HG02642 (cell line): ENCODE data around the gene TP53I13.

Source experiments
- ATAC-seq: cut with Tn5 transposase; IDR thresholded peaks from one replicate; pipeline ENCODE4 v1.9.1; 2021; ENCODE audit warnings: mild to moderate bottlenecking; ENCODE audit not compliant: unreplicated experiment, poor library complexity

Gene TP53I13

DNA sequence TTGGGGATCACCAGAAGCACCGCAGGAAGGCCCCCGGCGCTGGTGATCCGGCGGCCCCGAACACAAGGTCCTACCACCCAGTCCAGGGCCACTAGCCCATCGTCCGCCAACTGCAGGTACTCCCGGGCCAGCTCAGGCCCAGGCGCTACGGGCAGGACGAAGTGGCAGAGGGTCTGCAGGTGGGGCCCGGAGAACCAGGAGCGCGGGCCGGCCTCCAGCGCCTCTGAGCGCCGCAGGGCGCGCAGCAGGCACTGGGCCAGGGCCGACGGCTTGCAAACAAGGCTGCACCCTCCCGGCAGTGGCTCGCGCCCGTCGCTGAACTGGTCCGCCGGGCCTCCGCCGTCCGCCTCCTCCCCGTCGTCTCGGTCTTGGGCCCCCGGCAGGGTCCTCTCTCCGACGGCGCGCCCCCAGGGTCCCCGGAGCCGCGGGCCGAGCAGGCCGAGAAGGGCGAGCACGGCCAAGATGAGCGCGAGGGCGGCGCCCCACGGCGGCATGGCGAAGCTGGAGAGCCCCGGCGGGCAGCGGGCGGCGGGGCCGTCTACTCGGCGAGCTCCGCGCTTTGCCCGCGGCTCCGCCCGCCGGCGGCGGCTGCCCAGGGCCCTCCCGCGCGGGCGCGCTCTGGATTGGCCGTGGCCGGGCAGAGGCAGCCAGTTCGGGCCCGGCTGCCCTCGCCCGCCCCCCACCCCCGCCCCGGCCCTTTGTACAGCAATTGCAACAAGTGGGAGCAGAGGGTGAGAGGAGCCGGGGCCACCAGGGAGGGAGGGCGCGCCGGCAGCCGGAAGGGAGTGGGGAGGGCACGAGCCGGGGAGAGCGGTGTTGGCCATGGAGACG, 1.8 kb upstream of the TP53I13 start, which contains the start of gene ABHD15:
ABHD15 (minus strand) TSS at position 565 of the 831 bp plus-strand sequence; CDS start at position 494, 71 bp downstream.
- ATAC-seq = peak; percentile 27

DNA sequence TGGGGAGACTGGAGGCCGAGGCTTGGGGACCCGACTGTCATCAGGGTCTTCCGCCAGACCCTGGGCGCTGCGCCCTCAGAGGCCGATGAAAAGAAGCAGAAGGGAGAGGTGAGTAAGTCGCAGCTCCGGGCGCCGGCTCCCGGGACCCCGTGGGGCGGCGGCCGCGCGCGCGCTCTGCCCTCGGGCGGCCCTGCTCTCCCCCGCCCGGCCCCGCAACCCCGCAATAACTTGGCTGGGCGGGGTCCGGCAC, 1.3 kb upstream of the TP53I13 start:
- ATAC-seq = peak; percentile 8

DNA sequence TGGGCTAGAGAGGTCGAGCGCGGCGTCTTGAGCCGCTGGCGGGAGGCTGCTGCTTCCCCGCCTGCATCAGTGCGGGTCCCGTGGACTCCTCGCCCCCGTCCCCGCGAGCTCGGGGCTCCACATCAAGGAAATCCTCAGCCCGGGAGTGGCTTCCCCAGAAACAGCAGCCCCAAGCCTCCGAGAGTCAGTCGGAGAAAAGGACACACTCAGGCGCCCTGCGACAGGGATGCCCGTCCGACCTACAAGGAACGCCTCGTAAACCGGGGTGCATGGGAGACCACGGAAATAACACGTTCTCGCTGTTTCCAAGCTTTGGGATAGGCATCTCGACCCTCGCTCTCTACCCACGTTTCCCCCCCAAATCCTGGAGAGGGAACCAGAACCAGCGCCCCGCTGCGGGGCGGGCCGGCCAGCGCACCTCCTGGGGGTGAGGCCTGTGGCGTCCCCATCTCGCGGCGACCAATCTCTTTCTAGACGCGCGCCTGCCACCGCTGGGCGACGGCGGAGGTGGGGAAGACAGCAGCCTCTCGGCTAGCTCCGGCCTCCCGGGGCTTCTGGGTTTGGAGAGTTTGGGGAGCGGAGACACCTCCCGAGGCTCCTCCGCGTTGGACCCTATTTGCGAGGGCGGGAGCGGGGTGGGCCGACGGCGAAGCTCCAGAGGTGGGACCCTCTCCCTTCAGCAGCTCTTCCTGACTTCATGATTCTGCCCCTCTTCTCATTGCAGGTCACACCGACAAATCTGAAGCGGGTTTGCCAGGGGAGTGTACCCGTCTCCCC, 759 bp upstream of the TP53I13 start:
- peak; percentile 47 for ATAC-seq

DNA sequence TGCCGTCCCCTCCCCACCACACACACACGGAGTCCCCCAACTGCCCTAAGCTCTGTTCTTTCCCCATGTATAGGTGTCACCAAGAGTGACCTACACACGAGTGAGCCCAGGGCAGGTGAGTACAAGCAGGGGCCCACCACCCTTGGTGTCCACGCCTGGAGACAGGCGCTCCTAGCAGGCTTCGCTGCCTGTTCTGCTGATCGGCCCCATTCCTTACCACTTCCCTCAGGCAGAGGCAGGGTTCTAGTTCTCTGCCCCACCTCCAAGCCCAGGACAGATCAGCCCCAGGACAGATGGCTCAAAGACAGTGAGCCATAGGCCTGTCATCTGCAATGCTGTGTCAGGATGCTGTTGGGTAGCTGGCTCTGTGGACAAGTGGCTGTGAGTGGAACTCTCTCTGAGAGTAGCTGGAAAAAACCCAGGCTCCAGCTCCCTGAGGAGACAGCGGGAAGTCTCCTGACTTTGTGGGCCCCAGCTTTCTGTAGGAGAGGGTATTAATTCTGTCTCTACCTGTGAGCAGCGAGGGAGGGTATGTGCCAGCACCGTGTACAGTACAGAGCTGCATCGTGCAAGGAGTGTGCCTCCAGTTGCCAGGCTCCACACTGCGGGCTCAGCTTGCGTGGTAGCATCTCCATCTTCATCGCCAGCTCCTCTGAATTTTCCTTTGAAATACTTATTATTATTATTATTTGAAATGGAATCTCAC, 897 bp downstream of the TP53I13 start:
- ATAC-seq = no peak

DNA sequence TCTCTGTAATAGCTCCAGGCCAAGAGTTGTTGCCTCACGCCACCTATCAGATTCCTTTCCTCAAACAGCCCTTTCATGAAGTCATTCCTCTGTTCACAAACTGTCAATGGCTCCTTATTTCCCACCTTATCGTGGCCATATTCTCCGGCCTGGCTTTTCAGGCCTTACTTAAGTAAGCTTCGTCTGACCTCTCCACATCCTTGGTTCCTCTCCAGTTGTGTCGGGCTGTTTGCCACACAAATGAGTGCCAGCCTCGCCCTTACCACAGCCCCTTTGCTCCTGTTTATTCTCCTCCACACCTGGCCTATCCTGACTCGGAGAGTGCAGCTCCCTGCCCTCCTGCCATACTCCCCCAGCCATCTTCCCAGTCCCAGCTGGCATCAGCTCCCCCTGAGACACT, 2.0 kb downstream of the TP53I13 start:
- ATAC-seq = no peak

DNA sequence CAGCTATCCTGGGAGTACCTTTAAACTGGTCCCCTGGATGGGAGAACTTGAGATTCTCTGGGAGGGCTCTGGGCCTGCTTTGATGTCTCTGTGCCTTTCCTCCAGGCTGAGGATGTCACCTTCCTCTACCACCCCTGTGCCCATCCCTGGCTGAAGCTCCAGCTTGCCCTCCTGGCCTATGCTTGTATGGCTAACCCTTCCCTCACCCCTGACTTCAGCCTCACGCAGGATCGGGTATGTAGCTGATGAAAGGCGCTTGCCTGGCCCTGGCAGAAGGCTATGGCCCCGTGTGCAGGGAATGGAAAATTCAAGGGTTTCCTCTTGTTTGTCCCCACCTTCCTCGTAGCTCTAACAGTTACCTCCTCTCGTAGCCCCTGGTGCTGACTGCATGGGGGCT, 3.0 kb downstream of the TP53I13 start:
- ATAC-seq = no peak

DNA sequence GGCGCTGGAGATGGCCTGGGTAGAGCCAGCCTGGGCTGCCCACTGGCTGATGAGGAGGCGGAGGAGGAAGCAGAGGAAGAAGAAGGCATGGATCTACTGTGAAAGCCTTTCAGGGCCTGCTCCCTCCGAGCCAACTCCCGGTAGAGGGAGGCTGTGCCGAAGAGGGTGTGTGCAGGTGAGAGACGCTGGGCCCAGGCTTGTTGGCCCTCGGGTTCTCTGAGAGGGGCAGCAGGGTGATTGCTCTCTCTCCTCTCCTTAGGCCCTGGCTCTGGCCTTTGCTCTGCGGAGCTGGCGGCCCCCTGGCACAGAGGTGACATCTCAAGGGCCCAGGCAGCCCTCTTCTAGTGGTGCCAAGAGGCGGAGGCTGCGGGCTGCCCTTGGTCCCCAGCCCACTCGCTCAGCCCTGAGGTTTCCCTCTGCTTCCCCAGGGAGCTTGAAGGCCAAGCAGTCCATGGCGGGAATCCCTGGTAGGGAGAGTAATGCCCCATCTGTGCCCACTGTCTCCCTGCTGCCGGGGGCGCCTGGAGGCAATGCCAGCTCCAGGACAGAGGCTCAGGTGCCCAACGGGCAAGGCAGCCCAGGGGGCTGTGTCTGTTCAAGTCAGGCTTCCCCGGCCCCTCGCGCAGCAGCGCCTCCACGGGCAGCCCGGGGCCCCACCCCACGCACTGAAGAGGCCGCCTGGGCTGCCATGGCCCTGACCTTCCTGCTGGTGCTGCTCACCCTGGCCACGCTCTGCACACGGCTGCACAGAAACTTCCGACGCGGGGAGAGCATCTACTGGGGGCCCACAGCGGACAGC, 3.6 kb downstream of the TP53I13 start:
- no peak for ATAC-seq

DNA sequence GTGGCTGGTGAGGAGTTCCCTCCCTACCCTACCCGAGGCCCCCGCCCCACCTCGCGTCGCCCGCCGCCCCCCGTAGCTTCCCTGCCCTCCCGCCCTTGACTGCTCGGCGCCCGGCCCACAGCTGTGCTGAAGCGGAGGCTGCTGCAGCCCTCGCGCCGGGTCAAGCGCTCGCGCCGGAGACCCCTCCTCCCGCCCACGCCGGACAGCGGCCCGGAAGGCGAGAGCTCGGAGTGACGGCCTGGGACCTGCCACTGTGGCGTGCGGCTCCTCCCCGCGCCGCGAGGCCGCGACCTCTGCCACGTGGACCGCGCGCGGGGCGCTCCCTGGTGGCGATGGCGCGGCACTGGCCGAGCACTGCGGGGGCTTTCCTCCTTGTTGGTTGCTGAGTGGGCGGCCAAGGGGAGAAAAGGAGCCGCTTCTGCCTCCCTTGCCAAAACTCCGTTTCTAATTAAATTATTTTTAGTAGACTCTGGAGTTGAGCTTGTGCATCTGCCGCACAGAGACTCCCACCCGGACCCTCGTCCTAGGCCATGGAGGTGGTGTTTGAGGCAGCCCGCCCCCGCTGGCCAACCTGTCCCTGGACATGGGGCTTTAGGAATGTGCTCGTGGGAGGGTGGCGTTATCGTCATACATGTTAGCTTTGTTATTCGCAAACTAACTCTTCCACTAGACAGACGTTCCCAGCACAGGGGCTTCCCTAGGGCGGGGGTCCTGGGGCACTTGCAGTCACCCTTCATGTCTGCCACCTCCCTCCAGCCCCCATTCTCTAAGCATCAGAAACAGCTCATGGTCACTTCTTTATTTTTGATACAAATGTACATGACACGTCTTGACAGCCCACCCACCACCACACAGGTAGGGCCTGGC, 4.4 kb downstream of the TP53I13 start:
- no peak for ATAC-seq

DNA sequence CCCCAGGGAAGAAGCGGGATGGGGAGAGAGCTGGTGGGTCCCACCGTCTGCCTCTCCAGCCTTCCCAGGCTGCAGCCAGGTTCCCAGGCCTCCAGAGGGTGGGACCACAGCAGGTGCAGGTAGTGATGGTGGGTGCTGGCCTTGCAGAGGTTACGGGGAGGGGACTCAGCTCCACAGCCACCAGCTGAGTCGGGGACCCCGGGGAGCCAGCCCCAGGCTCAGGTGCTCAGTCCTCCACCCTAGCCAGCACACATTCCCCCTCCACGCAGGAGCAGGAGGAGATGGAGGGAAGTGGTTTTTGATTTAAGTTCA, 5.0 kb downstream of the TP53I13 start:
- no peak for ATAC-seq

DNA sequence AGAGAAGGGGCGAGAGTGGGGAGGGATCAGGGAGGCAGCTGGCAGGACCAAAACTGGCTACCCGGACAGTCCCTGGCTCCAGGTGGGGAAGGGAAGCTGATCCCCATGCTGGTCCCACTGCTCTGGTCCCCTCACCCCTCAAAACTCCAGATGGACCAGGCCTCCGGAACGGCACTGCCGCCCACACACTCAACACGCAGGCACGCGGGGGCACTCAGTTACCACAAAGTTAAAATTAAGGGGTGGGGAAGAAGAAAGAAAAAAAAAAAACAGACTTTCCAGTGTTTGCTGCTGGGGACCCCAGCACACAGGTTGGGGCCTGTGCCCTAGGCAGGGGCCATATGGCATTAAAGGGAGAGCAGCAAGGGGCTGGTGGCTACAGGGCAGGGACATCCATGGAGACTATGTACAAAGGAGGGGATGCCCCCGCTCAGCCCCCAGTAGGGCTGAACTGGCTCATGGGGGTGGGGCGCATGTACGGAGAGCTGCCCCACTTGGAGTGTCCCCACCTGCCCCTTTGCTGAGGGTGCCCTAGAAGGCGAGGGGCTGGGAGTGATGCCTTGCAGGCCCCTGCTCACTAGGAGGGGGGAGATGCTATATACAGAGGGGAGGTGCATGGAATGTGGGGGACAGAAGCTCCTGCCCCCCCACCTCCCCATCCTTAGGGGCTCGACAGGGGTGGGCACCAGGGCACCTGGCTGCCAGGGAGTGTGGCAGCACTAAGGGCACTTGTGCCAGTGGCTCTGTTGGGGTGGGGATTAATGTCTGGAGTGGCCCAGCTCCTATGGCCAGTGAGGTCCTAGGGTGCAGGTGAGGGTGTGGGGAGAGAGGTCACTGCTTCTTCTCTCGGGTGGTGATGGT, 5.6 kb downstream of the TP53I13 start:
- no peak for ATAC-seq

DNA sequence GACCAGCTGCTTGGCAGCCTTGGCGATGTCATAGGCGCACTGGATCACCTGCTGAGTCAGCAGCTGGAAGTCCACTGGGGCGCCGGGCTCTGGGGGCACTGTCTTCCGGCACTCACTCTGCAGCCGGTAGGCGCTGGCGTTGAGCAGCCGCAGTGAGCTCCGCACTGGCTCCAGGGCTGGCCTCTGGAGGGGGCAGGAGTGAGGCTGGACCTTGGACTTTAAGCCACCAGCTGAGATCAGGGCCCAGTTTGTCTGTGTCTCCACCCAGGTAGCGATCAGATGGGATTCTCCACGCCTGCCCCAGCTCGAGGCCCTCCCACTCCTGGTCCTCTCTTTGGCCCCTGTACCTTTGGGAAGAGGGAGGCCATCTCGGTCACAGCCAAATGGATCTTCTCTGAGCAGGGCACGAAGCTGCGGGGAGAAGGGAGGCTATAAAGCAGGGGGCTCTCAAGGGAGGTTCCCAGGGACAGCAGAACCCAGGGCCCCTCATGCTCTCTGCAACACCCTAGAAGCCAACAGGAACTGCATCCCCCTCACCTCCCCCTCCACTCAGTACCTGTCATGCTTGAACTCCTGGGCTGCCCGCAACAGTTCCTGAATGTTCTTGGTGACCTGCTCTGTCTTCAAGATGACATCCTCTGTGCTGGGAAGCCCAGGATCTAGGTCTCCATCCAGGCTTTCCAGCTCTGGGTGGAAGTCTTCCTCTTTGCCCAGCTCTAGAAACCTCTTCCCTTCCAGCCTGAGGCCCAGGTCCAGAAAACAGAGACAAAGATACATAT, 6.4 kb downstream of the TP53I13 start:
- no peak for ATAC-seq

DNA sequence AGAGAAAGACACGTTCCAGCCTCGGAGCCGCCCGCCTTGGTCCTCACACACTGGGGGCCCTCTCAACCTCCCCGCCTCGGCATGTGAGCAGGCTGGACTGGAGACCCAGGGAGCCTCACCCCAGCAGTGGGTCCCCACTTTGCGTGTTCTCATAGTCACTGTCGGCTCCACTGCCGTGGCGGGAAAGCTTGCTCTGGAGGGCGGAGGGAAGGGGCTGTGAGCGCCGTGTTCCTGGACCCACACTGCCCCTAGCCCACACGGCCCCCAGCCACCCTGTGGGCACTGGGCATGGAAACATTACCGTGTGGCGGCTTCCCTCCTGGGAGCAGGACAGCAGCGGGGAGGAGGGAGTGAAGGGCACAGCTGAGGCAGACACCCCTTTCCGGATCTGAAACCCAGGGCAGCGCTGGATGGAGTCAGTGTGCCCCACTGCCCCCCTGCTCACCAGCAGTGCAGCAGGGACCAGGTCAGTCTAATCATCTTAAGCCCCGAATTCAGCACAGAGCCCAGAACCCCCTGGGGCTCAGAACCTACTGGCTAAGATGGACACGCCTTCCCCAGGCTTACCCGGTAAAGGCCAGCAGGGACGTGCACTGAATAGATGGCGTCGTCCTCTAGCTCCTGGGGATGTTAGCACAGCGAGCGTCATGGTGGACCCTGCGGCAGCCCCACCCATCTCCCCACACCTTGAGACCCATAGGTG, 7.2 kb downstream of the TP53I13 start:
- ATAC-seq = no peak

DNA sequence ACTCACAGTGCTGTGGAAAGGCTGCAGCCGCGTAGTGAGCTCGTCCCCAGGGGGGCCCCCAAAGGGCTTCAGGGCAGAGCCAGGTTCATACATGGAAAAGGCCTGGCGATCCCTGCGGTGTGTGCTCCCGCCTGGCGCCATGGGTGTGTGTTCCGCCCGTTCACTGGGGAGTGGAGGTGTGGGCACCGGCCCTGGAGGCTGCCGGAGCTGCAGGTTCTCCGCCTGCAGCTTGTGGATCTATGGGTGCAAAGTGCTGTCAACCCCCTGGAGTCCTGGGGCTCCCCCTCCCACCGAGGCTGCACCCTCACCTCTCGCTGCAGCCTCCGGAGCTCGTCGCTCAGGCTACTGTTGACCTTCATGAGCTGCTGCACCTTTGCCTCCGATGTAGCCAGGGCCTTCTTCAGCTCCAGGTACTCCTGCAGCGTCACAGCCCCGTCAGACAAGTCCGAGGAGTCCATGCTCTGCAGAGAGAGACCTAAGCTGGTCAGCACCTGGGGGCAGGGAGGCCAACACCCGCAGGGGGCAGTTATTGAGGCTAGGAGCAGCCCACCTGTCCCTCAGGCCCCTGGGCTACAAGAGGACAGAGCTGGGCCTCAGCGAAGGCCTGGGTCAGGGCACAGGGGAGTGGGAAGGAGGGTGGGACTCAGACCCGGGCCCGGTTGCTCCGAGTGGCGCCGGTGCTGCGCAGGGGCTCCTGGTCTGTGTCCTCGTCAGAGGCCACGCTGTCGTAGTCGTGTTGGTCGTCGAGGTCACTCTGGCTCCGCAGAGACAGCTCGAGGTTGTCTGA, 7.9 kb downstream of the TP53I13 start:
- no peak for ATAC-seq

DNA sequence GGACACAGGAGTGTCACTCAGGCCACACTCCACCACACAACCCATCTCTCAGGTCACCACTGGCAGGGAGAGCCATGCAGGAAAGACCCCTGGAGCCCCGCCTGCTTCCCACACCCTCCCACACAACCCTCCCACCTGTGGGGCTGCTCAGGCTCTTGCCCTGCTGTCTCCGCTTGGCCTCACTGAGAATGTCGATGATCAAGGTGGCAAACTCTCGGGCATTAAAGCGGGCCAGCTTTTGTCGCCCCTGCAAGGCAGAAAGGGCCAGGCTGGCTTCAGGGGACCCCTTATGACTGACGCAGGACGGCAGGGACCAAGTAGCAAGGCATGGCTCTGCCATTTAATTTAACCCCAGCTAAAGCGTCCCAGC, 8.5 kb downstream of the TP53I13 start:
- ATAC-seq = no peak

DNA sequence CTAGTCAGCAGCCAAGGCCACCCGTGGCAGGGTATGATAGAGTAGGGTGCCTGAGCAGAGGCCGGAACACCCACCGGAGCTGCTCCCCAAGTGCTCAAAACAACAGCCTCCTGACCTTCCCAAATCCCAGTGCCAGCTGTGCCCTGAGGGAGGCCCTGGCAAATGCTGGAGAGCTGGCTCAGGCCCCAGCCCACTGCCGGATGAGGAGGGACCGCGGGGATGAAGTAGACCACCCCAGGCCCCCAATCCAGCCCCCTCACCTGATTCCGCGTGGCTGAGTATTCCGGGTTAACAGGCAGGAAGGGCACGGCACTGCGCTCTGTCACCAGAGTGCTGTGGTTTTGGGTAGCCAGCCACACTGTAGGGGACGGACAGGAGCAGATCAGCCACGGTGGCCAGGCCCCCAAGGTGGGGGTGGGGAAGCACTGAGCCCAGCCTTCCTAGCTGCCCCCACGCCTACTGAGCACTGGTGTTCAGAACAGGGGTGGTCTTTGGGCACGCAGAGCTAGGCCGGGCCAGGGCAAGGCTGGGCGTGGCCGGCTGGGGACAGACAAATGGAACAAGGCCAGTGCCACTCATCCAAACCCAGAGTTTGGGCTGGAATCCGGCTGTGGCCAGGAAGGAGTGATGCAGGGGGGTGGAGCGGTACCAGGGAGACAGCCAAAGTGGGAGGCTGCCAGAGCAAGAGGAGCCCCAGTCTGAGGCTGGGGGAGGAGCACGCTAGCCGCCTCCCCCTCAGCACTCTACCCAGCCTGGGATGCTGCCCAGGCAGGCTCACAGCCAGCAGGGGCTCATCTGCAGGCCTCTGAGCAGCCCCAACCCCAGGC, 9.1 kb downstream of the TP53I13 start:
- no peak for ATAC-seq
